Measurements from ENCODE around the gene TMEM208.
A peak's percentile ranks its signal among the peaks of the same experiment; 100 is the strongest.

TMEM208 gene

DNA sequence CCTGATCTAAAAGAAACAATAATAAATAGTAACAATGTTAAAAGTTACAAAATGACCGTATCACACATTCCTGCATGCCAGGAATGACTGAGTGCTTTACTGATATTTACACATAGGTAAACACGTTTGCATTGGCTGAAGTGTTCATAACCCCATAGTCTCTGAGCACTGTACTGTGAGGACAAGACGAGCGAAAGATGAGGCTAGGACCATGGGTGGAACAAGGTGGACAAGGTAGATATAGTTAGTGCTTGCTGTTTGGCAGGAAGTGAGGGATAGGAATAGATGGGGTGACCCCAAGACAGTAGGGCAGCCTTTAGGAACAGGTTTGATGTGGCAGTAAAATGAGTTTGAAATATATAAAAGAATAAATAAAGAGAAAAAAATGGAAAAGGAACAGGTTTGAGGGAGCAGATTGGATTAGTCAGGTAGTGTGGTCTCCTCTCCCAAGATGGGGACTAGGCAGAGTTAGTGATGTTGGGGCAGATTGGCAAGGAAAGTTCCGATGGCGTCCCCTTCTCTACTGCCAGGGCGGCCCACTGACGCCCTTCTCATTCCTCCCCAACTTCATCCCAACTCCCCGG is 35.4 kb upstream of the TMEM208 start:
- DNase-seq (ENCODE audit: low read depth in 2 of 3, low spot score in 2 of 3) = no peak

DNA sequence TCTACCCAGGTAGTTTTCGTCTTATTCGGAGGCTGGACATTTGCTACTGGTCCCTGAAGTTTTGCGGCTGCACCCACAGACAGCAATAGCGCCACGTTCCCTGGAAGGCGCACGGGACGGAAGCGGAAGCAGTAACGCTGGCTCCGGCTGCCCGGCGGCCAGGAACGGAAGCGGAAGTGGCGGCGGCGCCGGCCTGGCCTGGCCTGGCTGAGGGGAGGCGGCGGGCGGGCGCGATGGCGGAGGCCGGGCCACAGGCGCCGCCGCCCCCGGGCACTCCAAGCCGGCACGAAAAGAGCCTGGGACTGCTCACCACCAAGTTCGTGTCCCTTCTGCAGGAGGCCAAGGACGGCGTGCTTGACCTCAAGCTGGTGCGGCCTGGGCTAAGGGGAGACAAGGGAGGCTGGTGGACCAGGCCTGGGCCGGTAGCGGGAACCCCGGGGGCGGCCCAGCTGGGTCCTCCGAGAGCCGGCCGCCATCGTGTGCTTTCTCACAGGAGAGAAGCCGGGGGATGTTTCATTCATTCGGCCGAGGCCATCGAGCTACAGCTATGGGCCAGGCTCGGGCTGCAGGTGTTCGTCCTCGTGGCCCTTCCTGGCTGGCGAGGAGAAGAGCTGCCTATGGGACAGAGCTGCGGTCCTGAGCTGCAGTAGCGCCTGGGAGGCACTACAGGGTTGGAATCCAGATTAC is 34.8 kb upstream of the TMEM208 start, which contains the start of gene E2F4:
TSS of gene E2F4 (plus strand) at position 161 of the 687 bp plus-strand sequence. CDS start at position 234, 73 bp downstream.
- DNase-seq (ENCODE audit: low read depth in 2 of 3, low spot score in 2 of 3) = peak; percentile 69 to 81 (median 70)

DNA sequence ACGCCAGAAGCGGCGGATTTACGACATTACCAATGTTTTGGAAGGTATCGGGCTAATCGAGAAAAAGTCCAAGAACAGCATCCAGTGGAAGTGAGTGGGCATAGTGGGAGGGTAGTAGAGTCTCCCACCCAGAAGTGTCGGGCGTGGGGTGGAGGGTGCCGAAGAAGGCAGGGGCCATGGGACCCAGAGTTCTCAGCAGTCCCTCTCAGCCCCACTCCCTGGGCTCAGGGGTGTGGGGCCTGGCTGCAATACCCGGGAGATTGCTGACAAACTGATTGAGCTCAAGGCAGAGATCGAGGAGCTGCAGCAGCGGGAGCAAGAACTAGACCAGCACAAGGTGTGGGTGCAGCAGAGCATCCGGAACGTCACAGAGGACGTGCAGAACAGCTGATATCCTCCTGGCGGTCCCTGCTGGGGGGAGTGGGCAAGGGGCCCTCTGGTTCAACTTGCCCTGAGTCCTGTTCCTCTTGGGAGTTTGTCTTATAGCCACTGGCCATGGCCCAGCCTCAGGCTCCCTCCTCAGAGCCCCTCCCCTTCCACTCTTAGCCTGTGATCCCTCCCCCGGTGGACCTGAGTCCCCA is 34.1 kb upstream of the TMEM208 start:
- no peak for DNase-seq (ENCODE audit: low read depth in 2 of 3, low spot score in 2 of 3)

DNA sequence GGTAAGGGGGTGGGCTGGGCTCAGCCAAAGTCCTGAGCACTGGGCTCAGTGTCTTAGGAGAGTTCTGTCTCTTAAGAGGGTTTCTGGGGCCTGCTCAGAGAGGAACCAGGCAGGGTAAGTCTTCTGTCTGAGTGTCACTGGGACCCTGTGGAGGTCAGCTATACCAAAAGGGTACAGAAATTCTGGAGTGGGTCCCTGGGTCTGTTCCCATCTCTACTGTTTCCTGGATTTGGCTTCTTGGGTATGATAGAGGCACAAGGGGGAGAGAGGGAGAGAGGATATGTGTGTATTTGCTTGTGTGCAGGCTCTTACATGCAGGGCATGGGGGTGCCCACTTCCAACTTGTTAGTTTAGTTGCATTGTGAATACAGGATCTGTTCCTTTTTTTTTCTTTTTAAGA is 33.4 kb upstream of the TMEM208 start:
- DNase-seq (ENCODE audit: low read depth in 2 of 3, low spot score in 2 of 3) = no peak

DNA sequence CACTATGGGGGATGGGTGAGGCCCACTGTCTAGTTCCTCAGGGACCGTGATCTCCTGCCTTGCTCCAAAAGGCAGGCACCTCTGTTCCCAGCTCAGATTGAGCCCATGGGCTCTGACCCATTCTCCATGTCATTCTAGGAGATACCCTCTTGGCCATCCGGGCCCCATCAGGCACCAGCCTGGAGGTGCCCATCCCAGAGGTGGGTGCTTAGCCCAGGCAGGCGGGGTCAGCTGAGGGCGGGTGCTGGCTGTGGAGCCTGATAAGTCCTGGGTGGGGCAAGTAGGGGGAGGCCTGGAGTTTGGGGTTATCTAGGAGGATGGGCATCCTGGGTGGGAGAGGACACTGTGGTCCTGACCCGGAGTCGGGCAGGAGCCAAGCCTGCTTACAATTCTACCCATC is 32.7 kb upstream of the TMEM208 start:
- DNase-seq (ENCODE audit: low read depth in 2 of 3, low spot score in 2 of 3) = no peak

DNA sequence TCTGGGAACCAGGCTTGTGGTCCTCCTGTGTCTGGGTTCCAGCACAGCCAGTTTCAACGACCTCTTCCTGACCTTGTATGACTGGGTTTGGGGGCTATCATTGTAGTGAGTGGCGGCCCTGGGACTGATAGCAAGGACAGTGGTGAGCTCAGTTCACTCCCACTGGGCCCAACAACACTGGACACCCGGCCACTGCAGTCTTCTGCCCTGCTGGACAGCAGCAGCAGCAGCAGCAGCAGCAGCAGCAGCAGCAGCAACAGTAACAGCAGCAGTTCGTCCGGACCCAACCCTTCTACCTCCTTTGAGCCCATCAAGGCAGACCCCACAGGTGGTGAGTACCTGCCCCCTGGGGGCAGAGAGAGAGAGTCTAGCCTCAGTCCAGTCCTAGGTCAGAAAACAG is 31.3 kb upstream of the TMEM208 start:
- no peak for DNase-seq (ENCODE audit: low read depth in 2 of 3, low spot score in 2 of 3)

DNA sequence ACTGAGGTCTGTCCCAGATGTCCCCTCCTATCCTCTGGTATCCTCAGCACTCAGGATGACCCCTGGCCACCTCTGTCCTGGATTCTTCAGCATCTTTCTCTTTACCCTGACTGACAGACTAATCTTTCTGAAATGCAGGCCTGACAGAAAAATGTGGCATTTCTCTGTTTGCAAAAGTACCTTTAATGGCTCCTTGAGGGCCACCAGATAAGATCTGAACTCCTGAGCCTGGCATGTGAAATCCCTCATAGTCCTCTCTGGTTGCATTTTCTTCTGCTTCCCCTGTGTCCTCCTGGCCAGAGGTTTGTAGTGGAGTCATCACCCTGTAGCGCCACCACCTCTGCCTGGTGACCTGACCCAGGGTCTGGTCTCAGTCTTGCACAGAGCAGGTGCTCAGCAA is 30.0 kb upstream of the TMEM208 start:
- DNase-seq (ENCODE audit: low read depth in 2 of 3, low spot score in 2 of 3) = no peak

DNA sequence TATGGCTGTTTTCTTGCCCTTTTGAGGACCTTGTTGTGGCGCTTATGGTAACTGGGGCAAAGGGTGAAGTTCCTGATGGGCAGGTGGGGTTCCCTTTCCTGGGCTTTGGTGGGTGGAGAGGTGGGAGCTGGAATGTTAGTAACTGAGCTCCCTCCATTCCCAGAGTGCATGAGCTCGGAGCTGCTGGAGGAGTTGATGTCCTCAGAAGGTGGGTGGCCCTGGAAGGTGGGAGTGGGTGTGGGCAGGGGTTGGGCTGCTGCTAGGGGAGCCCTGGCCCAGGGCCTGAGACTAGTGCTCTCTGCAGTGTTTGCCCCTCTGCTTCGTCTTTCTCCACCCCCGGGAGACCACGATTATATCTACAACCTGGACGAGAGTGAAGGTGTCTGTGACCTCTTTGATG is 29.2 kb upstream of the TMEM208 start:
- no peak for DNase-seq (ENCODE audit: low read depth in 2 of 3, low spot score in 2 of 3)

DNA sequence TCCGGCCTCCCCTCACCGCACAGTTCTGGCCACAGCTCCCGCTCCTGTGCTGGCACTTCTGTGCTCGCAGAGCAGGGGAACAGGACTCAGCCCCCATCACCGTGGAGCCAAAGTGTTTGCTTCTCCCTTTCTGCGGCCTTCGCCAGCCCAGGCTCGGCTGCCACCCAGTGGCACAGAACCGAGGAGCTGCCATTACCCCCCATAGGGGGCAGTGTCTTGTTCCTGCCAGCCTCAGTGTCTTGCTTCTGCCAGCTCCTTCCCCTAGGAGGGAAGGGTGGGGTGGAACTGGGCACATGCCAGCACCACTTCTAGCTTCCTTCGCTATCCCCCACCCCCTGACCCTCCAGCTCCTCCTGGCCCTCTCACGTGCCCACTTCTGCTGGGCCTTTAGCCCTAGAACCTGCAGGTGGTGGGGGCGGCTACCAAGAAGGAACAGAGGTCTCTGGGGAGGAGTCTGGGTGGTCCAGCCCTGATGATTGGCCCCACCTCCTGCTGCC is 28.6 kb upstream of the TMEM208 start:
- no peak for DNase-seq (ENCODE audit: low read depth in 2 of 3, low spot score in 2 of 3)

DNA sequence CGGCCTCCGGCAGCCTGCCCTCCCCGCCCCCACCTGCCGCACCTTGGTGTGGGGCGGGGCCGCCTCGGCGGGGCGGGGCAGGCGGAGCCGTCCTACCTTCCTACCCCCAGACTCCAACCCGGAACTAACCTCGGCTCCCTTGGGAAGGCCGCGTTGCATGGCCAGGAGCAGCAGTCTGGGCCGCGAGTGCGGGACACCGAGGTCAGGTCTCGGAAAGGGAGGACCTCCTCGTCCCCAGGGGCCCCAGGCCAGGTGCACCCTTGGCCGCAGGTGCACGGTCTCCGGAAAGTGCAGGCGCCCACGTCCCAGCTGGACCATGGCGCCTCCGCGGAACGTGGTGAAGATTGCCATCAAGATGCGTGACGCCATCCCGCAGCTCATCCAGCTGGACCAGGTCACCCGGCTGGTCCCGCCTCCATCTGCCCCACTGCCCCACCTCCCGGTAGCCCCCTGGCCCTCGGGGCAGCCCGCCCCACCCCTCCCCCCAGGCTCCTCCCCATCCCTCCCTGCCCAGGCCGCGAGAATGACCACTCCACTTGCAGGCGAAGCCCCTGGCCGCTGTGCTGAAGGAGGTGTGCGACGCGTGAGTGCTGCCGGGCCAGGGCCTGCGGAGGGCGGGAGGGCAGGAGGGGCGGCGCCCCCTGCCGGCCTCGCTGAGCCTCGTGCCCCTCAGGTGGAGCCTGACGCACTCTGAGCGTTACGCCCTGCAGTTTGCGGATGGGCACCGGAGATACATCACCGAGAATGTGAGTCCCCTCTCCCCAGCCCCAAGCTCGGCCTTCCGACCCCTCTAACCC is 27.7 kb upstream of the TMEM208 start, which contains the start of gene ELMO3:
TSS of gene ELMO3 (plus strand) at position 121 of the 797 bp plus-strand sequence. CDS start at position 317, 196 bp downstream.
- no peak for DNase-seq (ENCODE audit: low read depth in 2 of 3, low spot score in 2 of 3)

DNA sequence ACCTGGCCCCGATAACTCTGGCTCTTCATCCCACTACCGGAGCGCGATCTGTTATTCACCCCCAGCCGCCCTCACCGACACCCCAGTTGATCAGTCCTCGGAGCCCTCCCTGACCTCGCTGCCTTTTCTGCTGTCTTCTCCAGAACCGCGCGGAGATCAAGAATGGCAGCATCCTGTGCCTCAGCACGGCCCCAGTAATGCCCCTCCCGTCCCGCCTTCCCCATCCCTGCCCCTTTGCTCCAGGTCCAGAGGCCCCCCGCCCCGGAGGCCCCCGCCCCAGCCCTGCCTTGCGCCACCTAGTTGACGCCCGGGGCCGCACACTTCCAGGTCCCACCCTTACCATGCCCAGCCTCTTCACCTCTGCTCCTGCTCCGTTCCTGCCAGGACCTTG is 27.1 kb upstream of the TMEM208 start:
- DNase-seq (ENCODE audit: low read depth in 2 of 3, low spot score in 2 of 3) = no peak

DNA sequence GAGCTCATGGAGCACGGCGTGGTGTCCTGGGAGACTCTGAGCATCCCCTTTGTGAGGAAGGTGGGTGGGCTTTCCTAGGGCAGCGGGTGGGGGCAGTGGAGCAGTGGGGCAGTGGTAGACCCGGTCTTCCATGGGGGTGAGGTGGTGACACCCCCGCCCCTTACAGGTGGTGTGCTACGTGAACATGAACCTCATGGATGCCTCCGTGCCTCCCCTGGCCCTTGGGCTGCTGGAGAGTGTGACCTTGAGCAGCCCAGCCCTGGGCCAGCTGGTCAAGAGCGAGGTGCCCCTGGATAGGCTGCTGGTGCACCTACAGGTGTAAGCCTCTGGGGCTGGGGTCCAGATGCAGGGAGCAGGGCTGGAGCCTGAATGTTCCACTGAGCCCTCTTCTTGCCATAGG is 26.4 kb upstream of the TMEM208 start:
- DNase-seq (ENCODE audit: low read depth in 2 of 3, low spot score in 2 of 3) = no peak

DNA sequence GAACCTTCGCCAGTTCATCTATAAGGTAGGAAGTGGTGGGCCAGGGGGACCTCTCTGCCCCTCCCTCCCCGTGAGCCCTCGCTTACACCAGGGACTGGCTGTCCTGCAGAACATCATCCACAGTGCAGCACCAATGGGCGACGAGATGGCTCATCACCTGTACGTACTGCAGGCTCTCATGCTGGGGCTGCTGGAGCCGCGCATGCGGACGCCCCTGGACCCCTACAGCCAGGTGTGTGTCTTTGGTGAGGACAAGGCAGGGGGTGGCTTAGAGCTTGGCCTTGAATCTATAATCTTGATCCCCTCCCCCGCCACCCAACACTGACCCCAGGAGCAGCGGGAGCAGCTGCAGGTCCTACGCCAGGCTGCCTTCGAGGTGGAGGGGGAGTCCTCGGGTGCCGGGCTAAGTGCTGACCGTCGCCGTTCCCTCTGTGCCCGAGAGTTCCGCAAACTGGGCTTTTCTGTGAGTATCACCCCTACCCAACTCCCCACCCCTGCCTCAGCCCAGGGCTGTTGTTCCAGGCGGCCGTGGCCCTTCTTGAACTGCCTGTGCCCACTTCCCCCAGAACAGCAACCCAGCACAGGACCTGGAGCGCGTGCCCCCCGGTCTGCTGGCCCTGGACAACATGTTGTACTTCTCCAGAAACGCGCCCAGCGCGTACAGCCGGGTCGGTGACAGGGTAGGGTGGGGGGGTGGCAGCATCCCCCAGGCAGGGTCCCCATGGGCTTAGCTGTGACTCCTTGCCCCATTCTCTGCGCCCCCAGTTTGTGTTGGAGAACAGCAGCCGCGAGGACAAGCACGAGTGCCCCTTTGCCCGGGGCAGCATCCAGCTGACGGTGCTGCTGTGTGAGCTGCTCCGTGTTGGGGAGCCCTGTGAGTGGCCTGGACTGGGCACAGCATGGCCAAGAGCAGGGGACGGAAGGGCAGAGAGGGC is 25.3 kb upstream of the TMEM208 start:
- DNase-seq (ENCODE audit: low read depth in 2 of 3, low spot score in 2 of 3) = no peak

DNA sequence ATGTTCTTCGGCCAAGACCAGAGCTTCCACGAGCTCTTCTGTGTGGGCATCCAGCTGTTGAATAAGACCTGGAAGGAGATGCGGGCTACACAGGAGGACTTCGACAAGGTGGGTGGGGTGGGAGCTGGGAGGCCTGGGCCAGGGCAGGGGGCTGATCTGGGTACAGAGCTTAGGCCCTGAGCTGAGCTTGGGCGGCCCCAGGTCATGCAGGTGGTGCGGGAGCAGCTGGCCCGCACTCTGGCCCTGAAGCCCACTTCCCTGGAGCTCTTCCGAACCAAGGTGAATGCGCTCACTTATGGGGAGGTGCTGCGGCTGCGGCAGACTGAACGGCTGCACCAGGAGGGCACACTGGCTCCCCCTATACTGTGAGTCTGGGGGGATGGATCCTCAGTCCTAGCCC is 24.5 kb upstream of the TMEM208 start:
- no peak for DNase-seq (ENCODE audit: low read depth in 2 of 3, low spot score in 2 of 3)

DNA sequence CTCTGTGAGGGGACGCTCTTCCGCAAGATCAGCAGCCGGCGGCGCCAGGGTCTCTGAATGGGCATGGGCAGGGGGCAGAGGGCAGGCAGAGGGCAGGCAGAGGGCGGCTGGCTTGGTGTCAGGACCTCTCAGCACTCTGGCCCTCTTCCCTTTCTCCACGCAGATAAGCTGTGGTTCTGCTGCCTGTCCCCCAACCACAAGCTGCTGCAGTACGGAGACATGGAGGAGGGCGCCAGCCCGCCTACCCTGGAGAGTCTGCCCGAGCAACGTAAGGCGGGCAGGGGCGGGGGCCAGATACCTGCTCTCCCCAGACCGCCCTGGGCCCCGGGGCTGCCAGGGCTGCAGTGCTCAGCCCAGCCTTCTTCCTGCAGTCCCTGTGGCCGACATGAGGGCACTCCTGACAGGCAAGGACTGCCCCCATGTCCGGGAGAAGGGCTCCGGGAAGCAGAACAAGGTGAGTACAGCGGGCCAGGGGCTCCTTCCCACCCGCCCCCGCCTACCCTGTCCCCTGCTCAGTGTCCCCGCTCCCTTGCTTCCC is 23.9 kb upstream of the TMEM208 start:
- no peak for DNase-seq (ENCODE audit: low read depth in 2 of 3, low spot score in 2 of 3)

DNA sequence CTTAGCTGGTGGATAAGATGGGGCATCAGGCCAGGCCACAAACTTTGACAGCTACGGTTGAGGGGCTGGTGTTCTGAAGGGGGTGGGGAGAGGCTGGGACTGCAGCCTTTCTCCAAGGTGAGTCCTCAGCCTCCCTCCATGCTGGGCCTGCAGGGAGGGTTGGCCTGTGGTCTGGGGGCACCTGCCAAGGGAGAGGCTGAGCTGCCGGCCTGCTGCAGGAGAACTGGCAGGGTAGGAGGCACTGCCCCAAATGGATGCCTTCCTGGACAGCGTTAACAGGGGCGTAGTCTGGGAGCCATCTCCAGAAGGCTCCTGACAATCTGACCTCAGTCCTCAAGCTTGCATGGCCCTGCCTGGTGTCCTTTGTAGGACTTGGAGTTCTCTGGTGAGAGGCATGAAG is 22.9 kb upstream of the TMEM208 start:
- DNase-seq (ENCODE audit: low read depth in 2 of 3, low spot score in 2 of 3) = no peak

DNA sequence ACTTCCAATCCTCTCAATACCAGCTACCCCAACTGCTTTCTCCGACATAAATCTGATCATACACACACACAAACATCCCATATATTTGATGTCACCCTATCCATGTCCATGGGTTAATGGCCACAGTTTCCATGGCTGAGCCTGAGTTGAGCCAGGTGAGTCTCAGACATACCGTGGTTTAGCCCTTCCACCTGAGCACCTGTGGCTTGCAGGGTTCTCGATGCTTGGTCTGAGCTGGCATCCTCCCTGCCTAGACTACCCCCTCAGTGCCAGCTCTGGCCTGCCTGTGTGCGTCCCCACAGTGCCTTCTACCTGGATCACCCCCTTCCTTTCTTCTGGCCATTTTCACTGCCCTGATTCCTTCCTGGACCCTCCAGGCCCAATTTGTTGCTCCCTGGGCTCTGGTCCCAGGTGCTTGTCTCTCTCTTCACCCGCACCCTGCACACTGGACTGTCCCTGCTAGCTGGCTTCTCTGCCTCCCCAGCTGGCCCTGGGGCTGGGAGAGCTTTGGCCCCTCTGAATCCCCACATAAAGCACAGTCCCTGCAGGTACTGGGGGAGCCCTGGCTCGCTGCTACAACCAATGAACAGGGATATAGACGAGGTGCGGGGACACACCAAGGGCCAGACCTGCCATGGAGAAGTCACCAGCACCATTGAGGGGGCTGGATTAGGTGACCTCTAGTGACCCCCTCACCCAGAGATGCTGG is 20.6 kb upstream of the TMEM208 start:
- DNase-seq (ENCODE audit: low read depth in 2 of 3, low spot score in 2 of 3) = no peak

DNA sequence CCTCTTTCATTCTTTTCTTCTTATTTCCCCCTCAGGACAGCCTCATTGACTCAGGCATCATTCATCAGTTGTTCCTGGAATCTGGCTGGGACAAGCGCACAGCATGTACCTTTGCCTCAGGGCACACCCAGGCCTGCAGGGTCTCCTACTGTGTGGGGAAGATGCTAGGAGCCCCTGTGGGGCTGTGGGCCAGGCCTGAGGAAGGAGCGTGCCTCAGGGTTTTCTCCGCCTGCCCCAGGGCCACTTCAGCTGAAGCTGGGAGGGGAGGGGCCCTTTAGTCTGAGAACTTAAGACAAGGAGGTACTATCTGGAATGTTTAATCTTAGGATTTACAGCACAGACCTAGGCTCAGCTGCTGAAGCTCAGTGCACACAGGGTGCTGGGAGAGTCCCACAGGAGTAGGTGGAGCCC is 20.1 kb upstream of the TMEM208 start:
- no peak for DNase-seq (ENCODE audit: low read depth in 2 of 3, low spot score in 2 of 3)

DNA sequence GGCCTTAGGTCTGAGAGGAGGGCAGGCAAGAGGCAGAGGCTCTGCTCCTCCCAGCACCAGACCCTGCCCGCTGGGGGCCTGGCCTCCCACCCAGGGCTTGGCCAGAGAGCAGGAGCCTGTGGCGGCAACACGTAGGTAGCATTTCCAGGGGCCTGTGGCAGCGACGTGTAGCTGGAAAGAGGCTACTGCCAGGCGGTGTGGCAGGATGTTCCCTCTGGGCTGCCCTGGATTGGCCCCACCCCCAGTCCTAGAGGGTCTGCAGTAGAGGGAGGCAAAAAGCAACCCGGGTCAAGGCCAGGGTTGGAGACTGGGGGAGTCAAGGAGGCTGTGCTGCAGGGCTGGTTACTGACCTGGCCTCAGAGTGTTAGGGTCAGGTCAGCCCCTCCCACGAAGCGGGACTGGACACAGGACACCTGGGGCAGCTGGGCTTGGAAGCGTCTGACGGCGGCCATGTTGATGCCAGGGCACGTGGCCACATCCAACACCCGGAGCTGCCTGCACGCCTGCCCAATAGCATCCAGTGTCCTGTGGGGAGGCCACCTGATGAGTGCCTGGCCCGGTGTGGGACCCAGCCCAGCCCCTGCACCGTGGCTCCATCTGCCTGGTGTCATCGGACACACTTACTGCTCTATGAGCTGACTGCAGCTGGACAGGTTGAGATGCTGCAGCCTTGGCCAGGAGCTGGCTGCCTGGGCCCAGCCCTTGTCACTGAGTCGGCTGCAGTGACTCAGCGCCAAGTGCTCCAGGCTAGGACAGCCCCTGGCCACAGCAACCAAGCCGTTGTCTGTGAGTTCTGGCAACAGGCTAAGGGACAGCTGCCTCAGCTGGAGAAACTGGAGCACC is 19.5 kb upstream of the TMEM208 start:
- DNase-seq (ENCODE audit: low read depth in 2 of 3, low spot score in 2 of 3) = no peak
